GM23248 (cell line): Measurements from ENCODE around the gene CIRBP.

Experiments
- EZH2 ChIP-seq: fragments of 200-600 bp; sonication (generic); IDR thresholded peaks from 2 replicates; pipeline ENCODE4 v1.6.1; 2018; ENCODE audit warnings: antibody characterized with exemption, mild to moderate bottlenecking; ENCODE audit not compliant: insufficient read depth, poor library complexity, severe bottlenecking
- EZH2phosphoT487 ChIP-seq: fragments of 200-600 bp; sonication (generic); IDR thresholded peaks from 2 replicates; pipeline ENCODE4 v1.6.1; 2018; ENCODE audit warnings: antibody characterized with exemption, moderate library complexity, mild to moderate bottlenecking, low read depth; ENCODE audit not compliant: insufficient read depth

GRCh38 chr19:1254530-1255185, 14.5 kb upstream of the CIRBP start:
- TF ChIP-seq EZH2 (no peak), EZH2phosphoT487 (no peak)
